ENCODE data around the gene TRIM7. TPM values are rescaled to one million over a fixed set of nuclear protein-coding genes. Genes with fewer than 3 reads are reported as not detected.
A peak's percentile ranks its signal among the peaks of the same experiment; 100 is the strongest.

Gene TRIM7
- total RNA-seq, result 6.4 TPM
- long read RNA-seq, transcript TRIM7-201 (7 exons, 2,840 nt), result major isoform, 9 of 17 reads
- long read RNA-seq, partial matches to known transcripts, result 2 of 17 reads
- long read RNA-seq, other reads (novel, unspliced or antisense), result 5 of 17 reads

DNA sequence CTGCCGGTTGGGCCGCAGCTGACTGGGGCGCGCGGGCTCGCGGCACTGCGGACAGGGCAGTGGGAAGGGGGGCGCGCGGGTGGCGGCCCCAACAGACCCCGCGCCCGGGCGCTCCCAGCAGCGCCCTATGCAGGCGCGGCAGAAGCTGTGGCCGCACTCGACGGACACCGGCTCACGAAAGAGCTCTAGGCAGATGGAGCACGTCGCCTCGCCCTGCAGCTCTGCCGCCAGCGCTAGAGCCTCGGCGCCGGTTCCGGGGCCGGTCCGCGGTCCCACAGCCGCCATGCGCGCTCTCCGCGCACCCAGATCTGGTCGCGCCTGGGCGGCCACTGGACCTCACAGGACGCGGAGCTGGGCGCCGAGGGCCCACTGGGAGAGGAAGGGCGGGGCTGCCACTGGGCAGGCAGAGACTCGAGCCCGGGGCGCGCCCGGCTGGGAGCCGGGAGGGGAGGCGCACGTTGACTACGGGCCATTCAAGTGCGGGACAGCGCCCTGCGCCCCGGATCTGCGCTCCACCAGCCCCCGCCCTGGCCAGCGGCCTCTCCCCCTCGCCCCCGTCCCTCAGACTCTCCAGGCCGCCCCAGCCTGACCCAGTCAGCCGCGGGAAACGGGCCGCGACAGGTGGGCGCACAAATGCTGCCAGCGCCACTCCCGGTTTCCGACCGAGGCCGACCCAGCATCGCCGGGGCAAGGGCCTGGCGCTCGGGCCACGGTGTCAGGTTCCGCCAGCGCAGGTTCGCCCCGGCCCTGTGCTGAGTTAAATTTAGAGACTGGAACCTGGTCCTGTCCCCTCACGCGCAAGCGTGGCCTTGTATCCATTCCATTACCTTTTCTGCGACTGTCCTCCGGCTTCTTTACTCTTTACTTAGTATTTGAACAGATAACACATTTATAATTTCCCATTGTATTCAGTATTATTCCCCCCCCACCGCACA, at the start of gene TRIM7:
TRIM7 (minus strand) TSS at position 371 of the 935 bp plus-strand sequence; CDS start at position 285, 86 bp downstream.
- TF ChIP-seq, protein P1, sequence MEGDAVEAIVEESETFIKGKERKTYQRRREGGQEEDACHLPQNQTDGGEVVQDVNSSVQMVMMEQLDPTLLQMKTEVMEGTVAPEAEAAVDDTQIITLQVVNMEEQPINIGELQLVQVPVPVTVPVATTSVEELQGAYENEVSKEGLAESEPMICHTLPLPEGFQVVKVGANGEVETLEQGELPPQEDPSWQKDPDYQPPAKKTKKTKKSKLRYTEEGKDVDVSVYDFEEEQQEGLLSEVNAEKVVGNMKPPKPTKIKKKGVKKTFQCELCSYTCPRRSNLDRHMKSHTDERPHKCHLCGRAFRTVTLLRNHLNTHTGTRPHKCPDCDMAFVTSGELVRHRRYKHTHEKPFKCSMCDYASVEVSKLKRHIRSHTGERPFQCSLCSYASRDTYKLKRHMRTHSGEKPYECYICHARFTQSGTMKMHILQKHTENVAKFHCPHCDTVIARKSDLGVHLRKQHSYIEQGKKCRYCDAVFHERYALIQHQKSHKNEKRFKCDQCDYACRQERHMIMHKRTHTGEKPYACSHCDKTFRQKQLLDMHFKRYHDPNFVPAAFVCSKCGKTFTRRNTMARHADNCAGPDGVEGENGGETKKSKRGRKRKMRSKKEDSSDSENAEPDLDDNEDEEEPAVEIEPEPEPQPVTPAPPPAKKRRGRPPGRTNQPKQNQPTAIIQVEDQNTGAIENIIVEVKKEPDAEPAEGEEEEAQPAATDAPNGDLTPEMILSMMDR (IDR thresholded peaks at IDR 0.05; ENCODE audit: borderline replicate concordance), result no peak
- DNase-seq, result peak; percentile 69
- H3K27ac ChIP-seq (replicated peaks), result peak within 1 kb of the TSS; percentile 90
- intact Hi-C loops (cut with micrococcal nuclease), result no loop called here
- H3K9me3 ChIP-seq (replicated peaks), result no peaks in the 10 kb centered on the region
- H3K36me3 ChIP-seq, result no peaks in the 10 kb centered on the region
- H3K27me3 ChIP-seq (ENCODE audit: low read depth), result no peaks in the 10 kb centered on the region
- peak within 1 kb of the TSS; percentile 73 for H3K4me3 ChIP-seq
- H3K4me1 ChIP-seq, result peaks cover 37% of the 10 kb centered on the region

DNA sequence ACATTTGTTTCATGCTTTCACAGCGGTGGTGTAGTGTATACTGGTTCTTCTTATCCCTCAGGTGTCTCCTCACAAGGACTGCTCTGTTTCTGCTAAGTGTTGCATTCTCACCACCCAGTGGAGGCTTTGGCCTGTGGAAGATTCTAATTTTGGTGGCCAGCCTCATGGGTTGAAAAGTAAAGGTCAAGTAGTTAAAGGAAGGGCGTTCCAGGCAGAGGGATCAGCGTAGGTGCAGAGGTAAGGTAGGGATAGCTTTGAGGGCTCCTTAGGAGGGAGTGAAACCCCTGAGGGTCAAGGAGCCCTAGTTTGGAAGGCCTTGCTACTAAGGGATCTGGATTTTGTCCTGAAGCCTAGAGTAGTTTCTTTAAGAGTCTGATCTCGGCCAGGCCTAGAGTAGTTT, 43.3 kb upstream of the TRIM7 start:
- intact Hi-C loops (cut with micrococcal nuclease), result no loop called here
- no peak for DNase-seq
- Histone ChIP-seq H3K27ac (replicated peaks) (peak overlapping the region; percentile 99), H3K9me3 (replicated peaks) (no peaks in the 10 kb centered on the region), H3K36me3 (peaks cover 12% of the 10 kb centered on the region), H3K4me3 (peak overlapping the region; percentile 94), H3K27me3 (ENCODE audit: low read depth) (no peaks in the 10 kb centered on the region), H3K4me1 (peaks cover 96% of the 10 kb centered on the region)
- TF ChIP-seq, protein P1 (IDR thresholded peaks at IDR 0.05; ENCODE audit: borderline replicate concordance), result no peak

DNA sequence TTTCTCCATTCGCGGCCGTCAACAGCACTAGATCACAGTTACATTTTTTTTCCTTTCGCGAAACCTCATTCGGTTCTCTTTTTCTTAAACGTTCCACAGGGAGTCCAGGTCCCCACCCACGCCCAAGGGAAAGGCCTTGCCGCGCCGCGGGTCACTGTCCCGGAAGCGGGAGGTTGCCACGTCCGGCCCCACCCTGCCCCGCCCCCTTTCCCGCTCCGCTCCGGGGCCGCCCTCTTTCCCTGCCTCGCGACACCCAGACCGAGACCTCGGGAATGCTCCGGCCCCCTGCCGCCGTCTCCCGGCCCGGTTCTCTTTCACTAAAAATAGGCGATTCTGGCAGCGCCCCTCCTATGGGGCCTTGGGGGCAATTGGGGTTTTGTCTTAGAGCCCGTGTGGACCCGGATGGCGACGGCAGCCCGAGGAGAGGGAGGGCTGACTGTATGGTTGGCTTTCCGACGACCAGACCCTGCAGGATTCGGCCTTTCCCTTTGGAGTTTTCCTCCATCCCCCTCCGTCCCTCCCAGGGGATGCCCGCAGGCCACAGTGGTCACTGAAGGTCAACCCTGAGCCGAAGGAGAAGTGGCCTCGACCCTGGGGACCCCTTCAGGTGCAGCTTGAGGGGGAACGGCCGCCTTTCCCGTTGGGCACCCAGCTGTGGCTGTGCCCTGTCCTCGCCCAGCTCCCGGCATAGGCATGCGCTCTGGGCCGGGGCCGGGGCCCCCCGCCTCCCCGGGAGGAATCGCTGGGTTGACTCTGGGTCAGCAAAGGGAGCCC, 41.5 kb upstream of the TRIM7 start:
- DNase-seq, result peak; percentile 94
- no peaks in the 10 kb centered on the region for H3K9me3 ChIP-seq (replicated peaks)
- intact Hi-C loops (cut with micrococcal nuclease), result no loop called here
- TF ChIP-seq, protein P1 (IDR thresholded peaks at IDR 0.05; ENCODE audit: borderline replicate concordance), result no peak
- H3K4me3 ChIP-seq, result peak overlapping the region; percentile 94
- H3K36me3 ChIP-seq, result peaks cover 8% of the 10 kb centered on the region
- peak overlapping the region; percentile 99 for H3K27ac ChIP-seq (replicated peaks)
- H3K27me3 ChIP-seq (ENCODE audit: low read depth), result no peaks in the 10 kb centered on the region
- H3K4me1 ChIP-seq, result peaks cover 96% of the 10 kb centered on the region

DNA sequence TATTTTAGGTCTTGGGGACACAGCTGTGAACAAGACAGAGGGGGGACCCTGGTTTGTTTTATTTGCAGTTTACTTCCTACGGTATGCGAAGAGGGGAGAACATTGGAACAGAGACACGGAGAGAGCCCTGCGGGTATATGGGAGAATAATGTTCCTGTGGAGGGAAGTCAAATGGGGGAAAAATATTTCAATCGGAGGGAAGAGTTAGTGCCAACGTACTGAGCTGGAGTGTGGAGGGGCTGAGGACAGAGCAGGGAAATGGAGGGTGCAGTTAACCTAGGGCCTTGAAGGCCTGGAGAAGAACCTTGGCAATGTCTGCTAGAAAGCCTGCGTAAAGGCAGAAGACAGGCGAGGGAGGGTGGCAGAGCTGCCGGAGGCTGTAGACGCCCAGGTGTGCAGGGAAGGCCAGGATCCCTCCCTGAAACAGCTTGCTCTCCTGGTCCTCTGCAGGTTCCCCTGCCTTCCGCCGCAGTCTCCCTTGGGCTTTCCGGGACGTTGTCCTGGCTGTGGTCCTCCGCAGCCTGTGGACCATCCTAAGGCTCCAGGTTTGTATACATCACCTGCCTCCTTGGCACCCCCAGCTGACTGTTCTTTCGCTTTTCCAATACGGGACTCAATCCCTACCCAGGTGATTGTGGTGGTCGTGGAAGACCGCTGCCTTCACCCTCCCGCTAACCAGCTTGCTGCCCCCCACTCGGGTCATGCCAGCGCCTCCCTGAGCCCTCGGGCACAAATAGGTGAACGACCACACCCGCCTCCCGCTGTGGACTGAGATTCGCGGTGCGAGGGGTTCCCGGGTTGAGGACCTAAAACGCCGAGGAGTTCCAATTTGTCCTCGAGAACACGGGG, 40.7 kb upstream of the TRIM7 start:
- H3K36me3 ChIP-seq, result peaks cover 16% of the 10 kb centered on the region
- TF ChIP-seq, protein P1 (IDR thresholded peaks at IDR 0.05; ENCODE audit: borderline replicate concordance), result no peak
- intact Hi-C loops (cut with micrococcal nuclease), result no loop called here
- no peak for DNase-seq
- H3K27me3 ChIP-seq (ENCODE audit: low read depth), result no peaks in the 10 kb centered on the region
- peak overlapping the region; percentile 94 for H3K4me3 ChIP-seq
- peak overlapping the region; percentile 99 for H3K27ac ChIP-seq (replicated peaks)
- no peaks in the 10 kb centered on the region for H3K9me3 ChIP-seq (replicated peaks)
- peaks cover 96% of the 10 kb centered on the region for H3K4me1 ChIP-seq
